AG09319 (cell line): ENCODE data around the gene C2CD4D.

Experiments
- DNase-seq: peaks from one replicate; pipeline ENCODE4 v3.0.0-alpha.2; 2010; ENCODE audit warnings: low read depth; ENCODE audit errors: extremely low read depth
- TF ChIP-seq, protein P1 (sequence below): IDR thresholded peaks from 2 replicates; pipeline ENCODE4 v1.5.1; 2011; ENCODE audit warnings: low read depth, mild to moderate bottlenecking, inconsistent platforms, low read length, moderate library complexity

Gene C2CD4D

DNA sequence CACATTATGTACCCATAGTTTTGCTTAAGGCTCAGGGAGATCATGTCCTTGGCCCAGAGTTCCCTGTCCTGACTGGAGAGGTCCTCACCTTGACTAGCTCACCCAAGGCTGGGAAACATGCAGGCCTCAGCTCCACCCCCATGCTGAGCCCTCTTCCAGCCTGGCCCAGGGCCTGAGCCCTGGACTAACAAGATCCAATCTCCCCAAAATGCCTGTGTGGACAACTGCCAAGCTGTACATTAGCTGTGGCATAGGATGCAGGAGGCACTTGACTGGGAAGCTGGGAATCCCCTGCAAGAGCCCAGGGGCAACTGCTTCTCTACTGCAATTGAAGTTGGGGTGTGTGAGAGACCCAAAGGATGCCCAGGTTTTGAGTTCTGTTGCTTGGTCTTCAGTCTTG lies 36.5 kb downstream of the C2CD4D start:
- DNase-seq = no peak
- TF ChIP-seq, protein P1, sequence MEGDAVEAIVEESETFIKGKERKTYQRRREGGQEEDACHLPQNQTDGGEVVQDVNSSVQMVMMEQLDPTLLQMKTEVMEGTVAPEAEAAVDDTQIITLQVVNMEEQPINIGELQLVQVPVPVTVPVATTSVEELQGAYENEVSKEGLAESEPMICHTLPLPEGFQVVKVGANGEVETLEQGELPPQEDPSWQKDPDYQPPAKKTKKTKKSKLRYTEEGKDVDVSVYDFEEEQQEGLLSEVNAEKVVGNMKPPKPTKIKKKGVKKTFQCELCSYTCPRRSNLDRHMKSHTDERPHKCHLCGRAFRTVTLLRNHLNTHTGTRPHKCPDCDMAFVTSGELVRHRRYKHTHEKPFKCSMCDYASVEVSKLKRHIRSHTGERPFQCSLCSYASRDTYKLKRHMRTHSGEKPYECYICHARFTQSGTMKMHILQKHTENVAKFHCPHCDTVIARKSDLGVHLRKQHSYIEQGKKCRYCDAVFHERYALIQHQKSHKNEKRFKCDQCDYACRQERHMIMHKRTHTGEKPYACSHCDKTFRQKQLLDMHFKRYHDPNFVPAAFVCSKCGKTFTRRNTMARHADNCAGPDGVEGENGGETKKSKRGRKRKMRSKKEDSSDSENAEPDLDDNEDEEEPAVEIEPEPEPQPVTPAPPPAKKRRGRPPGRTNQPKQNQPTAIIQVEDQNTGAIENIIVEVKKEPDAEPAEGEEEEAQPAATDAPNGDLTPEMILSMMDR = no peak

DNA sequence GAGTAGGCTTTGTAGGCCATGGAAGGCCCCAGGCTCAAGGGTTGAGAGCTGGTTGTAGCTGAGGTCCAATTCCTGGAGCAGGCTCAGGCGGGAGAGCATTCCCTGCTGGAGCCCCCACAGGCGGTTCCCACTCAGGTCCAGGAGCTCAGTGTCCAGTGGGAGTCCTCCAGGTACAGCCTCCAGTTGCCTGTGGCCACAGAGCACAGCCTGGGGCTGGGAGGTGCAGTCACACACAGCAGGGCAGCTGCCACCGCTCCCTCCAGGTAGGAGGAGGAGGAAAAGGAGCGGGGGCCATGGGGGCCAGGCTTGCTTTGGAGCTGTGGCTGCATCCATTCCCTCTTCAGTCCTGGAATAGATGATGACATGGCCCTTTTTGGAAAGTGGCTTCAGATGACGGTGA lies 37.2 kb downstream of the C2CD4D start:
- DNase-seq = no peak
- TF ChIP-seq, protein P1 = no peak

DNA sequence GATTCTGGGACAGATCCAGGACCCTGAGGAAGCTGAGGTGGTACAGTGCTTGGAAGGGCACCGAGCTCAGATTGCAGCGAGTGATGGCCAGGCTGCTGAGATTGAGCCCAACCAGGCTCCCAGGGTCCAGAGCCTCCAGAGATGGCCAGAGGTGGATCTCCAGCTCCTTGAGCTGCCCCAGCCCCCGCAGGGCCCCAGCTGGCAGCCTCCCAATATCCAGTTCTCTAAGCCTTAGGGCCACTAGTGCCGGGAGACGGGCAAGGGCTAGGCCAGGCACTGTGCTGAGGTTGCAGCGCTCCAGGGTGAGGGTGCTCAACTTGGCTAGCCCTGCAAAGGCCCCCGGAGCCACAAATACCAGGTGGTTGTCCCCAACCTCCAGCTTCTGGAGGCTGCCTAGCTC lies 37.8 kb downstream of the C2CD4D start:
- DNase-seq = no peak
- TF ChIP-seq, protein P1 = no peak

DNA sequence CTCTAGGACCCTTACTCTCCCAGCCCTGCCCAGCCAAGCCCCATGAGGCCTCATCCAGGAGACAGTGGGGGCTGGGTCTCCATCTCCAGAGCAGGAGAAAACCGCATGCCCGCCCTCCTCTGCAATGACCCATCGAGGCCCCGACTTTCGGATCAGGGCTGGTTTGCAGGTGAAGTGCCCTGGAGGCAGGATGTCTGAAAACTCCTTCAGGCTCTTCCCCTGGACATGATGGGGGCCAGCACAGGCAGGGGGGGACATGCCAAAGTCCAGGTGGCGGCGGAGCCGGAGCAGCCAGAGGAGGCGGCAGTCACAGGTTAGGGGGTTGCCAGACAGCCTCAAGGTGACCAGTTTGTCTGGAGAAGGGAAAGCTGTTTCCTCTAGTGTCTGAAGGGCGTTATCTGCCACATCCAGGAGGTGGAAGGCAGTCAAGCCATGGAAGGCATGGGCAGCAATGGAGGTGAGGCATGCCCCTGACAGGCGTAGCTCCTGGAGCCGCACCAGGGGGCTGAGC lies 38.3 kb downstream of the C2CD4D start:
- no peak for DNase-seq
- TF ChIP-seq, protein P1 = no peak

DNA sequence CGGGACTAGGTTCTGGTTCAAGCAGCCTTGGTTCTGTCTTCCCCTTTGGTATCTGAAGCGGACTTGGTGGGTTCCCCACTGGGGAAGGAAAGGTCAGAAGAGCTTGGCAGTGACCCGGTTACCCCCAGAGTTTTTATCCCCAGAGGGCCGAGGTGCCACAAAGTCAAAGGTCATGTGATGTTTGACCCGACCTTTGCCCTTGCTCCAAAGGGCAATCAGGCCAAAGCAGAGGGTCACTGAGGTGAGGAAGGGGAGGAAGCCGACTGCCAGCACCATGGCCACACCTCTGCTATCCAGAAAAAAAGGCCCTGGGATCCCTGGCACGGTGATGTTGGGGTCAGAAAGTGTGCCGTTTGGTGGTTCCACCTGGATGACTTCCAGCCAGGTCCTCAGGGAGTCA lies 38.8 kb downstream of the C2CD4D start:
- TF ChIP-seq, protein P1 = no peak
- no peak for DNase-seq

DNA sequence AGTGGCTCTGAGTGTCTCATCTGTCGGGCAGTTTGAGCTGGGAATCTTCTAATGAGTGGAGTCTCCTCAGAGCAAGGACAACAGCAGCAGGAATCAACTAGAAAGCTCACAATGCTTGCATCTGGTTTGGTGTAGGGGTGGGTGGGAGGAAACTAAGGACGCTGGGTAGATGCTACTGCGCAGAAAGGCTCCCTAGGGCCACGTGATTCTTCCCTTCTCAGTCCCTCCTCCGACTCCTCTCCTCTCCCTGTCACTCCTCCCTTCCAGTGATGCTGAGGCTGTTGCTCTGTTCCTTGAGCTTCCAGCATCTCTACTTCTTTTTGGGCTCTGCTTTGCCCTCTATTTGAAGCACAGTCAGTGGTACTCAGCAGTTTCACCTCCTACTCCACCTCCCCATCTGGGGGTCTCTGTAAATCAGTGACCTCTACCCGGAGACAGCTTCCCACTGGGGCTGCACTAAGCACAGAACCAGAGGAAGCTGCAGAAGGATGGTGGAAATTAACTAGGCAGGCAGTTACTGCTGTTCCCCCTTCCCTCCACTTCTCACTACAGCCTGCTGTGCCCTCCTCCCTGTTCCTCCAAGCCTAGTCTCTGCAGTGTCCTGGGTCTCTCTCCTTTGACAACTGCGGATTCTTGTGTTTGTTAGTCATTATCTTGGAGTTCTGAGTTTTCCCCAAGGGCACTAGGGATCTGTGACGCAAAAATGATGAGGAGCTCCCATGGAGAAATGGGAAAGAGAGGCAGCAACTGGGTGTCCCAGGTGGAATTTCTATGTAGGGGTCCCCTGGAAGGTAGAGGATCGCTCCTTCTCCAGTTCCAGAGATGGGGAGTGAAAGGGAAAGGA lies 40.2 kb downstream of the C2CD4D start:
- no peak for DNase-seq
- TF ChIP-seq, protein P1 = no peak

DNA sequence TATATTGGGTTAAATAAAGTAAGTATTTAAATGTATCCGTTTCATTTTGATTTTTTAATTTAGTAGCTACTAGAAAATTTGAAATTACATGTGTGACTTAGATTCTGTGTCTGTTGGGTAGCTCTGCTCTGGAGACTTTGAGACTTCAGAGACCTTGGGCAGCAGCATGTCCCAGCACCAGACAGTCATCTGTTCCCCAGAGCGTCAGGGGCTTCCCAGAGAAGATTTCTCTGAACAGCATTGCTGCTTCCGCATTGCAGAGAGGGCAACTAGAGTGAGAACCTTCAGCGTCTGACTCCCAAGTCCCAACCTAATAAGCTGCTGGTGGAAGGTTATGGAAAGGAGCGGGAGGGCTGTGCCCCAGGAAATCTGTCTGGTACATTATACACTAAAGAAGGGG lies 41.0 kb downstream of the C2CD4D start:
- no peak for DNase-seq

More for the DNA sequence above, 41.0 kb downstream of the C2CD4D start:
- TF ChIP-seq, protein P1 = no peak
